Iris pigment epithelial cell (primary cell): ENCODE measurements around the gene KCNK3.
A peak's percentile ranks its signal among the peaks of the same experiment; 100 is the strongest.
"Not testable (repeated sequence)": the region's sequence is repeated elsewhere in the genome, so short reads cannot be mapped to it uniquely, and the experiment has no call there.

Experiments
- DNase-seq: peaks from one replicate; pipeline ENCODE4 v3.0.0-alpha.2; 2011; ENCODE audit warnings: low read depth

Gene KCNK3

GRCh38 chr2:26692279-26692896 is at the start of gene KCNK3:
KCNK3 (plus strand) TSS chr2:26692722; CDS start chr2:26692876, 154 bp downstream.
- peak; percentile 35 for DNase-seq

GRCh38 chr2:26644188-26644835 is 48.2 kb upstream of the KCNK3 start:
- DNase-seq: no peak

- DNase-seq: no peak
Observed at GRCh38 chr2:26645762-26646161, 46.8 kb upstream of the KCNK3 start.

- DNase-seq: no peak
Observed at GRCh38 chr2:26646986-26647672, 45.4 kb upstream of the KCNK3 start.

- no peak for DNase-seq
Observed at GRCh38 chr2:26647981-26648380, 44.5 kb upstream of the KCNK3 start.

GRCh38 chr2:26648516-26648915 is 44.0 kb upstream of the KCNK3 start:
- no peak for DNase-seq

- no peak for DNase-seq
Observed at GRCh38 chr2:26649322-26649721, 43.2 kb upstream of the KCNK3 start.

- DNase-seq: no peak
Observed at GRCh38 chr2:26649992-26650712, 42.4 kb upstream of the KCNK3 start.

GRCh38 chr2:26650713-26651469 is 41.6 kb upstream of the KCNK3 start:
- no peak for DNase-seq

GRCh38 chr2:26651470-26651771 is 41.1 kb upstream of the KCNK3 start:
- DNase-seq: peak; percentile 34

GRCh38 chr2:26651799-26652198 is 40.7 kb upstream of the KCNK3 start:
- DNase-seq: no peak

- DNase-seq: peak; percentile 84
Observed at GRCh38 chr2:26652361-26653041, 40.0 kb upstream of the KCNK3 start.

GRCh38 chr2:26653207-26654060 is 39.1 kb upstream of the KCNK3 start:
- DNase-seq: no peak

GRCh38 chr2:26654061-26654340 is 38.5 kb upstream of the KCNK3 start:
- no peak for DNase-seq

GRCh38 chr2:26655120-26655519 is 37.4 kb upstream of the KCNK3 start:
- DNase-seq: not testable (repeated sequence)

GRCh38 chr2:26655611-26656195 is 36.8 kb upstream of the KCNK3 start:
- no peak for DNase-seq

GRCh38 chr2:26657265-26657664 is 35.3 kb upstream of the KCNK3 start:
- no peak for DNase-seq

GRCh38 chr2:26658691-26659346 is 33.7 kb upstream of the KCNK3 start:
- DNase-seq: no peak

- DNase-seq: no peak
Observed at GRCh38 chr2:26660363-26660962, 32.1 kb upstream of the KCNK3 start.
